Measurements from ENCODE around the gene SPATA9. TPM values are rescaled to one million over a fixed set of nuclear protein-coding genes. Genes with fewer than 3 reads are reported as not detected.

SPATA9 gene
- total RNA-seq, 1 experiment from 2014 or later, result not detected

DNA sequence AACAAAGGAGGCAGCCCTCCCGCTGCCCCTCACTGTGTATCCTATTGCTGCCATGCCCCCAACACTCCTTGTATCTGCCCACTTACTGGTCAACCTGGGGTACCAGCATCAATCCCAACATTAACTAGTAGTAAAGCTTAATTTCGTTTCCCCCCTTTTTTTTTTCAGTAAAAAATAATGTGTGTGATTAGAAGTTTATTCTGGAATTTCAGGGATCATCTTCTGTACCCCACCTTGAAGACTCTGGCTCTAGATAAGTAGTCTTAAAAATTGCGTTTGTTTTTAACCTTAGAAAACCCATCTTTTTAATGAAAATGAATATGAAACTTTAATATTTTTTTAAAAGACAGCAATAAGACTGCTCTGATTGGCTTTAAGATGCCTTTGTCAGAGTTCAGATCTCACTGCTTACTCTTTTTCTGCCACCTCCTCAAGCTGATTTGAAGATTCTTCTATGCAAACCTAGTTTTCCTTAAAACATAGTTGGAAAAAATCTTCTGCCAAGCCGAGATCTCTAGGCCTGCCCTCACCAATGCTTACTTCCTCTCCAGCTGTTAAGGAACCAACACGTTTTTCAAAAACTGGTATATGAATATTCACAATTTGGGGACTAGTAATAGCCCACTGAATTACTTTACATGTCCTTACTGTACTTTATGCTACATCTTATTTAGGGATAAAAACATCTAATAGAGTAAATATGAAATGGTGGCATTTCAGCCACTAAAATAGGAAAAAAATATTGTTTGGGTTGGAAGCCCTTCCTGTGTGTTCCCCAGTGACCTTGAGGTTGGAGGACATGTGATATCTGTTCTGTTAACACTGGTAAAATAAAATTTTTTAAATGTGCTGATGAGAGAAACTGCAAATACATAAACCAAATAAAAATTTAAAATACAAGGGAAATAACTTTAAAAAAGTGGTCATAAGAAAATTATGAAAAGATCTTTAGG, 44.3 kb upstream of the SPATA9 start:
- Histone ChIP-seq H3K4ac (ENCODE audit: low read depth, low read length) (no peak overlapping the region), H3T11ph (ENCODE audit: low read length) (no peak overlapping the region), H3K4me1 (ENCODE audit: insufficient read depth, low read length) (peaks cover 4% of the 10 kb centered on the region; the same call in 1 of the 2 replicates), H4K8ac (replicated peaks; ENCODE audit: insufficient read length, low read depth, low read length) (no peak overlapping the region), H2BK12ac (ENCODE audit: insufficient read length, low read depth, low read length) (no peak overlapping the region), H3K79me2 (ENCODE audit: insufficient read depth, low read length) (no peaks in the 10 kb centered on the region), H4K20me1 (ENCODE audit: control insufficient read depth, insufficient read depth, insufficient read length) (no peaks in the 10 kb centered on the region), H3K23me2 (ENCODE audit: insufficient read length, low read depth, low read length, poor library complexity, severe bottlenecking) (peaks cover 11% of the 10 kb centered on the region), H3K27ac (ENCODE audit: insufficient read length, low read depth, low read length) (no peak overlapping the region), H4K91ac (ENCODE audit: insufficient read length, low read depth, low read length) (no peak overlapping the region), H2BK15ac (ENCODE audit: low read depth, low read length) (no peak overlapping the region), H2BK5ac (ENCODE audit: insufficient read length, low read length) (no peak overlapping the region), H3K9me3 (ENCODE audit: control insufficient read depth, low read depth, low read length) (no peaks in the 10 kb centered on the region), H2AK5ac (ENCODE audit: insufficient read length, low read length) (no peak overlapping the region), H3K27me3 (ENCODE audit: insufficient read depth, low read length) (peaks cover 10% of the 10 kb centered on the region; the same call in 1 of the 2 replicates), H3K4me2 (ENCODE audit: insufficient read depth, insufficient read length, low read length) (no peak overlapping the region), H3K9ac (ENCODE audit: extremely low read depth, insufficient read length, low read length) (no peak overlapping the region), H2BK120ac (ENCODE audit: low read depth, low read length, poor library complexity, severe bottlenecking) (no peak overlapping the region), H3K79me1 (ENCODE audit: insufficient read depth, low read depth, low read length, poor library complexity, severe bottlenecking) (no peaks in the 10 kb centered on the region), H4K5ac (ENCODE audit: insufficient read length, low read depth, low read length) (no peak overlapping the region), H2BK20ac (ENCODE audit: low read depth, low read length, poor library complexity, severe bottlenecking) (no peak overlapping the region), H3K18ac (ENCODE audit: insufficient read length, low read depth, low read length) (no peak overlapping the region), H2AFZ (ENCODE audit: low read length) (no peak overlapping the region), H3K14ac (ENCODE audit: insufficient read depth, low read length) (no peak overlapping the region), H3K56ac (ENCODE audit: insufficient read length, low read depth, low read length) (no peak overlapping the region), H3K23ac (ENCODE audit: insufficient read length, low read depth, low read length) (no peak overlapping the region)
- DNase-seq, result no peak
- Mint-ChIP-seq H3K27me3 (ENCODE audit: low read depth) (peaks cover 45% of the 10 kb centered on the region), H3K9me3 (no peaks in the 10 kb centered on the region), H3K4me1 (peaks cover 31 to 32% of the 10 kb centered on the region in 2 experiments), H3K36me3 (ENCODE audit: insufficient read depth in 1 of 3, low read depth in 3 of 3) (no peaks in the 10 kb centered on the region; a peak in 1 of 7 replicates), H3K27ac (no peak overlapping the region), H3K4me3 (no peak overlapping the region)
- no CpG with 5 or more reads among the region's 5 CpGs for WGBS (ENCODE audit: extremely low coverage, insufficient read length, low lambda C conversion rate)
- TF ChIP-seq, protein P1, sequence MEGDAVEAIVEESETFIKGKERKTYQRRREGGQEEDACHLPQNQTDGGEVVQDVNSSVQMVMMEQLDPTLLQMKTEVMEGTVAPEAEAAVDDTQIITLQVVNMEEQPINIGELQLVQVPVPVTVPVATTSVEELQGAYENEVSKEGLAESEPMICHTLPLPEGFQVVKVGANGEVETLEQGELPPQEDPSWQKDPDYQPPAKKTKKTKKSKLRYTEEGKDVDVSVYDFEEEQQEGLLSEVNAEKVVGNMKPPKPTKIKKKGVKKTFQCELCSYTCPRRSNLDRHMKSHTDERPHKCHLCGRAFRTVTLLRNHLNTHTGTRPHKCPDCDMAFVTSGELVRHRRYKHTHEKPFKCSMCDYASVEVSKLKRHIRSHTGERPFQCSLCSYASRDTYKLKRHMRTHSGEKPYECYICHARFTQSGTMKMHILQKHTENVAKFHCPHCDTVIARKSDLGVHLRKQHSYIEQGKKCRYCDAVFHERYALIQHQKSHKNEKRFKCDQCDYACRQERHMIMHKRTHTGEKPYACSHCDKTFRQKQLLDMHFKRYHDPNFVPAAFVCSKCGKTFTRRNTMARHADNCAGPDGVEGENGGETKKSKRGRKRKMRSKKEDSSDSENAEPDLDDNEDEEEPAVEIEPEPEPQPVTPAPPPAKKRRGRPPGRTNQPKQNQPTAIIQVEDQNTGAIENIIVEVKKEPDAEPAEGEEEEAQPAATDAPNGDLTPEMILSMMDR (conservative IDR thresholded peaks at IDR 0.05), result no peak

Measured in H9 (cell line).